Calu3 (cell line): ENCODE data around the gene XPO6. TPM values are rescaled to one million over a fixed set of nuclear protein-coding genes. Genes with fewer than 3 reads are reported as not detected.
A peak's percentile ranks its signal among the peaks of the same experiment; 100 is the strongest.

Experiments used
- BruUV-seq: library from RNA; stranded (reverse); fragments of 400-500 nt; replicated peaks from 2 replicates; lab custom pipeline; 2021; lab: Mats Ljungman, UMichigan
- CTCF ChIA-PET: fragments of 300-600 bp; sonication (Branson Sonifier 250); formaldehyde crosslinking; loops from one replicate; lab custom pipeline; 2022; ENCODE audit warnings: antibody characterized with exemption; lab: Charles Lee
- DNase-seq: peaks from one replicate; pipeline ENCODE4 v3.0.0; 2022
- H3K27ac Mint-ChIP-seq: one replicate; pipeline ENCODE4 v1.8.0; 2022; ENCODE audit warnings: mixed read lengths; ENCODE audit not compliant: unreplicated experiment
- H3K27me3 Mint-ChIP-seq: one replicate; pipeline ENCODE4 v1.8.0; 2022; ENCODE audit warnings: mixed read lengths; ENCODE audit not compliant: unreplicated experiment
- H3K36me3 Mint-ChIP-seq: one replicate; pipeline ENCODE4 v1.8.0; 2022; ENCODE audit warnings: mild to moderate bottlenecking, moderate library complexity, mixed read lengths; ENCODE audit not compliant: insufficient read depth, unreplicated experiment
- H3K4me1 Mint-ChIP-seq: one replicate; pipeline ENCODE4 v1.8.0; 2022; ENCODE audit warnings: mild to moderate bottlenecking, low read depth, mixed read lengths; ENCODE audit not compliant: unreplicated experiment
- H3K4me3 Mint-ChIP-seq: one replicate; pipeline ENCODE4 v1.8.0; 2022; ENCODE audit warnings: mild to moderate bottlenecking, low read depth, moderate library complexity, mixed read lengths; ENCODE audit not compliant: unreplicated experiment
- H3K9me3 Mint-ChIP-seq: one replicate; pipeline ENCODE4 v1.8.0; 2022; ENCODE audit warnings: low read depth, mixed read lengths; ENCODE audit not compliant: unreplicated experiment
- CTCF ChIP-seq: fragments of 200-600 bp; IDR thresholded peaks from one replicate; pipeline ENCODE4 v1.8.0; 2022; ENCODE audit warnings: antibody characterized with exemption; ENCODE audit not compliant: unreplicated experiment
- intact Hi-C: fragments of 100-400 bp; cut with micrococcal nuclease; formaldehyde crosslinking; loops from one replicate; pipeline ENCODE4 v1.10.0; 2022; ENCODE audit not compliant: unreplicated experiment
- total RNA-seq: library from RNA; stranded (reverse); gene quantifications from 2 replicates; pipeline ENCODE4 v1.2.3, GENCODE V29; 2022

The XPO6 gene
- total RNA-seq, 1 experiment from 2014 or later = 149 TPM

GRCh38 chr16:28155293-28155692, 56.5 kb downstream of the XPO6 start:
- intact Hi-C loops = loop anchor here (2.0 kb wide), 1 partner anchor 20 kb away; no protein-coding TSS in a partner anchor
- no peaks in the 10 kb centered on the region for H3K4me1 Mint-ChIP-seq
- TF ChIP-seq CTCF = no peak
- H3K9me3 Mint-ChIP-seq = no peaks in the 10 kb centered on the region
- CTCF ChIA-PET = no interaction called here
- H3K27ac Mint-ChIP-seq = no peak overlapping the region
- no peak overlapping the region for H3K4me3 Mint-ChIP-seq
- no TSS peak for BruUV-seq
- no peak for DNase-seq
- H3K27me3 Mint-ChIP-seq = no peaks in the 10 kb centered on the region
- H3K36me3 Mint-ChIP-seq = peaks cover 34% of the 10 kb centered on the region

GRCh38 chr16:28151180-28151579, 60.6 kb downstream of the XPO6 start:
- peak overlapping the region; percentile 6 for H3K27ac Mint-ChIP-seq
- no peaks in the 10 kb centered on the region for H3K4me1 Mint-ChIP-seq
- no TSS peak for BruUV-seq
- CTCF ChIA-PET = interaction anchor here (1.3 kb wide), 1 partner anchor 20 kb away, joined by 6 read pairs; no protein-coding TSS in a partner anchor
- no peak overlapping the region for H3K4me3 Mint-ChIP-seq
- peaks cover 39% of the 10 kb centered on the region for H3K36me3 Mint-ChIP-seq
- TF ChIP-seq CTCF = no peak
- no peak for DNase-seq
- no peaks in the 10 kb centered on the region for H3K27me3 Mint-ChIP-seq
- no peaks in the 10 kb centered on the region for H3K9me3 Mint-ChIP-seq
- intact Hi-C loops = no loop called here

GRCh38 chr16:28149011-28149888, 62.5 kb downstream of the XPO6 start:
- no TSS peak for BruUV-seq
- CTCF ChIA-PET = interaction anchor here (0.6 kb wide), 2 partner anchors 9 to 30 kb away, joined by 3 to 4 read pairs; no protein-coding TSS in a partner anchor
- Mint-ChIP-seq H3K27ac (no peak overlapping the region), H3K9me3 (no peaks in the 10 kb centered on the region), H3K4me1 (no peaks in the 10 kb centered on the region), H3K27me3 (no peaks in the 10 kb centered on the region), H3K36me3 (peaks cover 31% of the 10 kb centered on the region), H3K4me3 (no peak overlapping the region)
- intact Hi-C loops = no loop called here
- no peak for TF ChIP-seq CTCF
- no peak for DNase-seq

GRCh38 chr16:28146536-28146935, 65.2 kb downstream of the XPO6 start:
- Mint-ChIP-seq H3K4me3 (no peak overlapping the region), H3K27ac (no peak overlapping the region), H3K4me1 (no peaks in the 10 kb centered on the region), H3K9me3 (no peaks in the 10 kb centered on the region), H3K36me3 (peaks cover 27% of the 10 kb centered on the region), H3K27me3 (no peaks in the 10 kb centered on the region)
- intact Hi-C loops = no loop called here
- CTCF ChIA-PET = no interaction called here
- no peak for TF ChIP-seq CTCF
- no peak for DNase-seq
- BruUV-seq = no TSS peak
